SIG-M5 (cell line): ENCODE measurements around the gene CTNNA1.

Experiments used
- DNase-seq: peaks from one replicate; lab custom pipeline; 2025; lab: John Stamatoyannopoulos, UW

Gene CTNNA1

GRCh38 chr5:138966236-138966985, 213.2 kb downstream of the CTNNA1 start:
- no peak for DNase-seq

GRCh38 chr5:138967791-138968448, 214.7 kb downstream of the CTNNA1 start:
- DNase-seq, result no peak

GRCh38 chr5:138968601-138969000, 215.4 kb downstream of the CTNNA1 start:
- no peak for DNase-seq

GRCh38 chr5:138969323-138970002, 216.2 kb downstream of the CTNNA1 start:
- DNase-seq, result no peak

- DNase-seq, result no peak
Measured at GRCh38 chr5:138972230-138972629, 219.0 kb downstream of the CTNNA1 start.

GRCh38 chr5:138972836-138973235, 219.6 kb downstream of the CTNNA1 start:
- no peak for DNase-seq

- no peak for DNase-seq
Measured at GRCh38 chr5:138974227-138975063, 221.2 kb downstream of the CTNNA1 start.

GRCh38 chr5:138975098-138975847, 222.0 kb downstream of the CTNNA1 start:
- no peak for DNase-seq

- DNase-seq, result no peak
Measured at GRCh38 chr5:138978080-138978479, 224.9 kb downstream of the CTNNA1 start.

GRCh38 chr5:138978581-138978980, 225.4 kb downstream of the CTNNA1 start:
- DNase-seq, result no peak

- no peak for DNase-seq
Measured at GRCh38 chr5:138979684-138980280, 226.6 kb downstream of the CTNNA1 start.

- DNase-seq, result no peak
Measured at GRCh38 chr5:138980441-138980840, 227.2 kb downstream of the CTNNA1 start.

GRCh38 chr5:138981131-138981530, 227.9 kb downstream of the CTNNA1 start:
- DNase-seq, result no peak

- DNase-seq, result no peak
Measured at GRCh38 chr5:138981586-138981985, 228.4 kb downstream of the CTNNA1 start.

- no peak for DNase-seq
Measured at GRCh38 chr5:138983984-138984383, 230.8 kb downstream of the CTNNA1 start.
